WTC11 (cell line): ENCODE results near the gene MAST4. TPM values are rescaled to one million over a fixed set of nuclear protein-coding genes. Genes with fewer than 3 reads are reported as not detected.

Experiments used
- ATAC-seq: fragments of 200-7000 bp; cut with Tn5 transposase; 2 replicates; pipeline ENCODE4 v1.10.0; 2021; ENCODE audit warnings: mild to moderate bottlenecking, moderate library complexity
- CTCF ChIA-PET: fragments of 300-600 bp; sonication (Branson Sonifier 250); formaldehyde crosslinking; loops from one replicate; lab custom pipeline; 2021; ENCODE audit warnings: antibody characterized with exemption; lab: Charles Lee
- POLR2A ChIA-PET: fragments of 350-600 bp; sonication (Branson Sonifier 250); formaldehyde crosslinking; loops from one replicate; lab custom pipeline; 2021; ENCODE audit warnings: antibody characterized with exemption; lab: Charles Lee
- DNase-seq: peaks from one replicate; pipeline ENCODE4 v3.0.0; 2021; ENCODE audit warnings: low spot score
- H3K27ac Mint-ChIP-seq: 2 replicates; pipeline ENCODE4 v1.8.0; 2021; ENCODE audit warnings: mixed read lengths
- H3K27me3 Mint-ChIP-seq: 2 replicates; pipeline ENCODE4 v1.8.0; 2021; ENCODE audit warnings: low read depth, mild to moderate bottlenecking, moderate library complexity, mixed read lengths
- H3K36me3 Mint-ChIP-seq: 2 replicates; pipeline ENCODE4 v1.8.0; 2021; ENCODE audit warnings: mixed read lengths
- H3K4me1 Mint-ChIP-seq: 2 replicates; pipeline ENCODE4 v1.8.0; 2022; ENCODE audit warnings: mixed read lengths
- H3K4me3 Mint-ChIP-seq: 2 replicates; pipeline ENCODE4 v1.8.0; 2021; ENCODE audit warnings: mild to moderate bottlenecking, moderate library complexity, mixed read lengths
- H3K9me3 Mint-ChIP-seq: 2 replicates; pipeline ENCODE4 v1.8.0; 2021; ENCODE audit warnings: mixed read lengths
- AFF4 ChIP-seq: sonication (generic); formaldehyde crosslinking; IDR thresholded peaks from 2 replicates; pipeline ENCODE4 v1.8.1; 2023; ENCODE audit warnings: mild to moderate bottlenecking, missing genetic modification reagents, borderline replicate concordance
- ATF1 ChIP-seq: sonication (generic); formaldehyde crosslinking; IDR thresholded peaks from 2 replicates; pipeline ENCODE4 v1.8.1; 2023; ENCODE audit warnings: mild to moderate bottlenecking, moderate library complexity, missing genetic modification reagents
- CTCF ChIP-seq: fragments of 200-600 bp; IDR thresholded peaks from 2 replicates; pipeline ENCODE4 v1.8.0; 2022; ENCODE audit warnings: antibody characterized with exemption
- E2F1 ChIP-seq: sonication (generic); formaldehyde crosslinking; IDR thresholded peaks from 2 replicates; pipeline ENCODE4 v1.8.0; 2022; ENCODE audit warnings: mild to moderate bottlenecking, missing genetic modification reagents
- FOXJ3 ChIP-seq: sonication (generic); formaldehyde crosslinking; IDR thresholded peaks from 2 replicates; pipeline ENCODE4 v1.9.0; 2021; ENCODE audit warnings: missing genetic modification reagents, mild to moderate bottlenecking, borderline replicate concordance
- FOXP1 ChIP-seq: sonication (generic); formaldehyde crosslinking; IDR thresholded peaks from 2 replicates; pipeline ENCODE4 v1.8.0; 2022; ENCODE audit warnings: missing genetic modification reagents, mild to moderate bottlenecking, moderate library complexity, borderline replicate concordance
- IRF2 ChIP-seq: sonication (generic); formaldehyde crosslinking; IDR thresholded peaks from 2 replicates; pipeline ENCODE4 v1.8.0; 2022; ENCODE audit warnings: low read depth, missing genetic modification reagents, borderline replicate concordance
- MAX ChIP-seq: sonication (generic); formaldehyde crosslinking; IDR thresholded peaks from 2 replicates; pipeline ENCODE4 v1.8.0; 2022; ENCODE audit warnings: mild to moderate bottlenecking, missing genetic modification reagents
- NFE2L1 ChIP-seq: sonication (generic); formaldehyde crosslinking; IDR thresholded peaks from 2 replicates; pipeline ENCODE4 v1.8.1; 2023; ENCODE audit warnings: missing genetic modification reagents
- RORB ChIP-seq: fragments of 250-450 bp; sonication (Bioruptor Pico); IDR thresholded peaks from 2 replicates; pipeline ENCODE4 v1.9.0; 2021; ENCODE audit warnings: mild to moderate bottlenecking
- SMAD3 ChIP-seq: sonication (generic); formaldehyde crosslinking; IDR thresholded peaks from 2 replicates; pipeline ENCODE4 v1.8.0; 2022; ENCODE audit warnings: missing genetic modification reagents, mild to moderate bottlenecking, borderline replicate concordance
- TEAD4 ChIP-seq: sonication (generic); formaldehyde crosslinking; IDR thresholded peaks from 2 replicates; pipeline ENCODE4 v1.8.0; 2022; ENCODE audit warnings: mild to moderate bottlenecking, missing genetic modification reagents
- TP53 ChIP-seq: sonication (generic); formaldehyde crosslinking; IDR thresholded peaks from 2 replicates; pipeline ENCODE4 v1.8.1; 2023; ENCODE audit warnings: mild to moderate bottlenecking, missing genetic modification reagents
- ZBTB43 ChIP-seq: sonication (generic); formaldehyde crosslinking; IDR thresholded peaks from 2 replicates; pipeline ENCODE4 v1.8.1; 2023; ENCODE audit warnings: mild to moderate bottlenecking, missing genetic modification reagents
- ZMAT4 ChIP-seq: fragments of 250-450 bp; sonication (Bioruptor Pico); IDR thresholded peaks from 2 replicates; pipeline ENCODE4 v1.9.0; 2021; ENCODE audit warnings: mild to moderate bottlenecking
- ZNF121 ChIP-seq: sonication (generic); formaldehyde crosslinking; IDR thresholded peaks from 2 replicates; pipeline ENCODE4 v1.8.0; 2023; ENCODE audit warnings: missing genetic modification reagents
- ZNF317 ChIP-seq: sonication (generic); formaldehyde crosslinking; IDR thresholded peaks from 2 replicates; pipeline ENCODE4 v1.8.1; 2023; ENCODE audit warnings: low read depth, mild to moderate bottlenecking, moderate library complexity, missing genetic modification reagents, borderline replicate concordance
- ZNF512 ChIP-seq: sonication (generic); formaldehyde crosslinking; IDR thresholded peaks from 2 replicates; pipeline ENCODE4 v1.8.1; 2022; ENCODE audit warnings: missing genetic modification reagents, borderline replicate concordance
- total RNA-seq: library from RNA; stranded (reverse); gene quantifications from 3 replicates; pipeline ENCODE4 v1.2.3, GENCODE V29; 2021
- TF ChIP-seq, protein P1 (sequence below): fragments of 250-450 bp; sonication (Bioruptor Pico); IDR thresholded peaks from 2 replicates; pipeline ENCODE4 v1.9.0; 2021; ENCODE audit warnings: moderate library complexity, mild to moderate bottlenecking, inconsistent platforms, borderline replicate concordance

Gene MAST4
- total RNA-seq, 1 experiment from 2014 or later, result 8.0 TPM

DNA sequence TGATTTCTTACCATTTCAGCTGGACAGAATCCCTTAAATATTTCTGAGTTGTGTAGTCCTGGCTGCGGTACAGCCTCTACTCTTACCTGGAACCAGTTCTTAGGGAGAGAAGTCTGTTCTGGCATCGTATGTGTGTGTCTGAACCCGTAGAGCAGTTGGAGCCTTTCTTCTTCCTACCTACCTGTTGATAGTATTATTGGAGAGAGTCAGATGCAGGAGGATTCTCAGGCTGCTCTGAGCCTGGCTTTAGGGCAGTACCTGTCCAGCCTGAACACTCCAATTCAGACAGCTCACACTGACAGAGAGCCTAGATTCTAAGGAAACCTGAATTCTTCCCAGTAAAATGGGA lies 410.3 kb downstream of the MAST4 start:
- no peak for TF ChIP-seq TP53 (CRISPR knock-in tag)
- TF ChIP-seq, protein P1, sequence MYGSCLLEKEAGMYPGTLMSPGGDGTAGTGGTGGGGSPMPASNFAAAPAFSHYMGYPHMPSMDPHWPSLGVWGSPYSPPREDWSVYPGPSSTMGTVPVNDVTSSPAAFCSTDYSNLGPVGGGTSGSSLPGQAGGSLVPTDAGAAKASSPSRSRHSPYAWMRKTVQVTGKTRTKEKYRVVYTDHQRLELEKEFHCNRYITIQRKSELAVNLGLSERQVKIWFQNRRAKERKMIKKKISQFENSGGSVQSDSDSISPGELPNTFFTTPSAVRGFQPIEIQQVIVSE (CRISPR knock-in tag), result no peak
- no peak for TF ChIP-seq NFE2L1 (CRISPR knock-in tag)
- no peak for TF ChIP-seq IRF2 (CRISPR knock-in tag)
- no peak for TF ChIP-seq ZNF121 (CRISPR knock-in tag)
- TF ChIP-seq MAX, result no peak
- TF ChIP-seq FOXP1 (CRISPR knock-in tag), result no peak
- TF ChIP-seq ZMAT4 (CRISPR knock-in tag), result no peak
- no peak for TF ChIP-seq CTCF
- no peak for TF ChIP-seq ZBTB43 (CRISPR knock-in tag)
- no peak for TF ChIP-seq TEAD4 (CRISPR knock-in tag)
- no peak for TF ChIP-seq RORB (CRISPR knock-in tag)
- no peak for TF ChIP-seq ATF1
- no peak for TF ChIP-seq ZNF317 (CRISPR knock-in tag)
- no peak for TF ChIP-seq FOXJ3 (CRISPR knock-in tag)
- TF ChIP-seq AFF4 (CRISPR knock-in tag), result no peak
- no peak for TF ChIP-seq SMAD3 (CRISPR knock-in tag)
- no peak for TF ChIP-seq ZNF512 (CRISPR knock-in tag)
- TF ChIP-seq E2F1 (CRISPR knock-in tag), result no peak
- Mint-ChIP-seq H3K36me3 (no peaks in the 10 kb centered on the region), H3K27ac (no peak overlapping the region), H3K4me1 (peaks cover 45% of the 10 kb centered on the region), H3K4me3 (no peak overlapping the region; the same call in 1 of the 2 replicates), H3K9me3 (no peaks in the 10 kb centered on the region), H3K27me3 (no peaks in the 10 kb centered on the region)
- no peak for ATAC-seq
- DNase-seq, result no peak
- CTCF ChIA-PET, result no interaction called here
- POLR2A ChIA-PET, result no interaction called here
